ENCODE measurements around the gene AMZ1.
"Not testable (repeated sequence)": the region's sequence is repeated elsewhere in the genome, so short reads cannot be mapped to it uniquely, and the experiment has no call there.

AMZ1 gene

GRCh38 chr7:2714636-2715035 lies 26.6 kb downstream of the AMZ1 start:
- no peak for DNase-seq

GRCh38 chr7:2715341-2716231 lies 27.6 kb downstream of the AMZ1 start:
- DNase-seq, result no peak

- DNase-seq, result no peak
Measured at GRCh38 chr7:2716488-2716887, 28.5 kb downstream of the AMZ1 start.

GRCh38 chr7:2716906-2717292 lies 28.9 kb downstream of the AMZ1 start:
- no peak for DNase-seq

- DNase-seq, result no peak
Measured at GRCh38 chr7:2717293-2718261, 29.6 kb downstream of the AMZ1 start.

GRCh38 chr7:2718296-2718965 lies 30.4 kb downstream of the AMZ1 start:
- DNase-seq, result no peak

GRCh38 chr7:2719007-2719406 lies 31.0 kb downstream of the AMZ1 start:
- DNase-seq, result no peak

- DNase-seq, result no peak
Measured at GRCh38 chr7:2720024-2720423, 32.0 kb downstream of the AMZ1 start.

- DNase-seq, result no peak
Measured at GRCh38 chr7:2721842-2722241, 33.8 kb downstream of the AMZ1 start.

- DNase-seq, result no peak
Measured at GRCh38 chr7:2722591-2722990, 34.6 kb downstream of the AMZ1 start.

GRCh38 chr7:2723138-2723850 lies 35.3 kb downstream of the AMZ1 start:
- no peak for DNase-seq

GRCh38 chr7:2724036-2724435 lies 36.0 kb downstream of the AMZ1 start:
- DNase-seq, result not testable (repeated sequence)

- DNase-seq, result no peak
Measured at GRCh38 chr7:2724453-2725177, 36.6 kb downstream of the AMZ1 start.

GRCh38 chr7:2725178-2726105 lies 37.4 kb downstream of the AMZ1 start:
- no peak for DNase-seq

GRCh38 chr7:2726316-2727018 lies 38.5 kb downstream of the AMZ1 start:
- DNase-seq, result no peak

GRCh38 chr7:2727206-2727605 lies 39.2 kb downstream of the AMZ1 start:
- not testable (repeated sequence) for DNase-seq

- no peak for DNase-seq
Measured at GRCh38 chr7:2728316-2729030, 40.5 kb downstream of the AMZ1 start.

- DNase-seq, result no peak
Measured at GRCh38 chr7:2729031-2729892, 41.3 kb downstream of the AMZ1 start.
